Stimulated activated CD8-positive, alpha-beta memory T cell treated with anti-CD3 and anti-CD28 coated beads, Interleukin-2, amount 100 ng/mL, for 48 hours (primary cell): ENCODE data around the gene AHCYL2.
A peak's percentile ranks its signal among the peaks of the same experiment; 100 is the strongest.
"Not testable (repeated sequence)": the region's sequence is repeated elsewhere in the genome, so short reads cannot be mapped to it uniquely, and the experiment has no call there.

Experiments used
- DNase-seq, 2 donors: peaks; one replicate each; pipeline ENCODE4 v3.0.0-alpha.2; 2020; ENCODE audit warnings: low read depth in 2 of 2

Gene AHCYL2

DNA sequence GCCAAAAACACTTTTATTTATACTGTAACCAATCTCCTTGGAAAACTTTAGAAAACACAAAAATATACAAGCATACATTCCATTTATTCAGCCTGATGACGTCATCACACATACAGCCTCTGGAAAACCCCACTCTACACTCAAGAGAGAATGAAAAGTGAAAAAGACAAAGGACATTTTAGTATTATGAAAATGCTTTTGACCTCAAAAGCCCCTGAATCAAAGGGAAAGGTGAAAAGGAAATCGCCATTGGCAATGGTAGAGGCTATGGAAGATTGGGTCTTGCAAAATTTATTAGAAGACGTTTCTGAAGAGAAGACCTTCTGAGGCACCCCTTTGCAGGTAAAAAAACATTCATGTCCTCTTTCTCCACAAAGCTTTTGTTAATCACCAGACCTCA, 126.5 kb downstream of the AHCYL2 start:
- no peak for DNase-seq

DNA sequence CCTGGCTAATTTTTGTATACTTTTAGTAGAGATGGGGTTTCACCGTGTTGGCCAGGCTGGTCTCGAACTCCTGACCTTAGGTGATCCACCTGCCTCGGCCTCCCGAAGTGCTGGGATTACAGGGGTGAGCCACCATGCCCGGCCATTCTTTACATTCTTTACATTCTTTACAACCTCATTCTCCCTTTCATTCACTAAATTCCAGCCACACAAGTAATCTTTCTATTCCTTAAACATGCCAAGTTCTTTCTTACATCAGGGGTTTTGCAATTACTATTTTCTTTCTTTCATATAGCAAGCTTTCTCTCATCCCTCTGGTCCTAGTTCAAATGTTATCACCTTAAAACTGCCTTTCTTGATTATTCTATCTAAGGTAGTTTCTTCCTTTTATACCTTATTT, 128.3 kb downstream of the AHCYL2 start:
- DNase-seq: not testable (repeated sequence)

DNA sequence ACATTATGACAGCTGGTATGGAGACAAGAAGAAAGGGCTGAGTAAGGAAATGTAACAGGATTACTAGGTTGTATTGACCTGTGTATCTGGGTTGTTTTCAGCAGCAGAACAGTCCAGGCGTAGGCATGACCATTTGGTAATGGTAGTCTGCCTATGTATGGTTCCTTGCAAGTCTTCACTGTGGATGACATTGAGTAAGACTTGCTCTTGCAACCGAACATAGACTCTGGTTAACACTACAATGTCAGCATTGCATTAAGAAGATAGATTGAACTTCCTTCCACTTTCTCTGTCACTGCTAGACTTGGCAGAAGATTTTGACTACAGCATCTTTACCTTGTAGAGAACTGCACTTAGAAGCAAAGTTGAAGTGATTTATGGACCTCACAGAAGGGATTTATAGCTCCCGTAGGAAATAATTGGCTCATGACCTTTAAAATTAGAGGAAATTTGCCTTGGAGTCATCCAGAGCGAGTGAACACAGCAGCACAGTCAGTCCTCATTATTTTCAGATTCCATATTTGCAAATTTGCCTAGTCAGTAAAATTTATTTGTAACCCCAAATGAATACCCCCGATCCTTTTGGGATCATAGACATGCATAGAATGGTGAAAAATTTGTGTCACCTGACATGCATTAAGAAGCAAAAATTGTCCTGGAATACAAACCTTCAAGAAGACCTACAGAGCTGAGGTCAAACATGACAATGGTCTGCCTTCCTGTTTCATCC, 129.8 kb downstream of the AHCYL2 start:
- no peak for DNase-seq

DNA sequence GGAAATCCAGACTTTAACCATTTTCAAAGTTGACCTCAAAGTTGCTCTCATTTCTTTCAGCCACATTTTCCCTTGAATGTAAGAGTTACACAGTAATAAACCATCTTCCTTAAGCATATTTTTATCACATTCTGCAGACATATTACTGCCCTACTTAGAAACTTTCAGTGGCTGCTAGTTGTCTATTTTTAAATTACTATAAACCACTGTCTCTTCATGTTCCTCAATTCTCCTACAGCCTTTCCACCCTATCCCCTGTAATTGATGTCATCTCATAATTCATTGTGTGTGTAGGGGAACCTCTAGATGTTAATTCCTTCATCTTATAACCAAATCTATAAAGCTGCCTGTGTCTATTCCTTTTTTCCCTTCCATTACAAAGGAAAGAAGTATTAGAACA, 131.3 kb downstream of the AHCYL2 start:
- DNase-seq: no peak

DNA sequence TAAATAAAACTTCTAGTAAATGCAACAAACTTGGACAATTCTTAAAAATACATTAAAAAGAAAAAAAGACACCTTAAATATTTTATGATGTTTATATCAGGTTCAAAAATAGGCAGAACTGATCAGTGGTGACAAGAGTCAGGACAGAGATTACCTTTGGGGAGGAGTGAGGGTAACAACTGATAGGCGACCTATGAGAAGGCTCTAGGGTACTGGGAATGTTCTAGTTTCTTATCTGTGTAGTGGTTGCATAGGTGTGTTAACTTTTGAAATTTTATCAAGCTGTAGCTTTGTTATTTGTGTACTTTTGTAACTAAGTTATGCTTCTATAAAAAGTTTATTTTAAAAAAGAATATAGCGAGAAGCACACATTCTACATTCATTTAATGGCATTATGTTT, 134.3 kb downstream of the AHCYL2 start:
- DNase-seq: no peak

DNA sequence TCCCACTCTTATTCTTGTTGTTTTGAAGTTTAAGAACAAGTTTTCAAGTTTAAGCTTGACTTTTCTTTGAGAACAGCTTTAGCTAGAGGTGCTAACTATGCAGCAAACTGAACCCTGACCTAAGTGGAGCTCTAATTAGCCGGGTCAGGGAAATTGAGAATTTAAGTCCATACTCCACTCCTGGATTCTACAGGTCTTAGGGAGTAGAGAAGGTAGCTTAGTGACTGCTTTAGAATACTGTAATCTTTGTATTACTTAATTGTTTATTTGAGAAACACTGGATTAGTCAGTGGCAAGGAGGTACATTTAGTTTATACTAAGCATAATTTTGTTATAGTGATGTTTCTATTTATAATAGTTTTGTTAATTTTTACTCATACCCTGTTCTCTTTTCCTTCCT, 134.8 kb downstream of the AHCYL2 start:
- DNase-seq: no peak

DNA sequence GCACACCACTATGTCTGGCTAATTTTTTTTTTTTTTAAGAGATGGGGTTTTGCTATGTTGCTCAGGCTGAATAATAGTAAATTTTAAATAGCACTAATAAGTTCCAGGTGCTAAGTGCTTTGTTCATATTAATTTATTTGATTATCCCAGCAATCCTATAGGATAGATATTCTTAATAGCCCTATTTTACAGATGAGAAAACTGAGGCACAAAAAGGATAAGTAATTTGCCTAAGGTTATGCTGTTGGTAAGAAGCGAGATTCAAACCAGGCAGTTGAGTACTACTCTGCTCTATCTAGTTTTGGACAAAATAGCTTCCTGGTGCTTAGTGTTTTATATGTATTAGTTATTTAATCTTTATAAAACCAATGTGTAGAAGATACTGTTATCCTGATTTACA, 136.9 kb downstream of the AHCYL2 start:
- no peak for DNase-seq

DNA sequence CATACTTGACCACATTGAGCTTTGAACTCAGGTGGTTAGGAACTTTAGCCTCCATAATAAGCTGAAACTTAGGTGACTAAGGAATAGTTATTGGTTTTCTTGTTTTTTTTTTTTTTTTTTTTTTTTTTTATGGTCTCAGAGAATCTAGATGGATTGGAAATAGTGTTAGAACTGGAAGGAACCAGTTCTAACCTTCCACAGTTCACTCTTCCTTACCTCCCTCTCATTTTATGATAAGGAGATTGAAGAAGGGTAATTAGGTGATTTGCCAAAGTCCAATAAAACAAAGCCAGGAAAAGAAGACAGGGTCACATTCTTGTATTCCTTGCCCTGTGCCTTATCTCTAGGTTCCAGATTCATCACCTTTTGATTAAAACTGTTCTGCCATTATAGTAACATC, 137.7 kb downstream of the AHCYL2 start:
- no peak for DNase-seq

DNA sequence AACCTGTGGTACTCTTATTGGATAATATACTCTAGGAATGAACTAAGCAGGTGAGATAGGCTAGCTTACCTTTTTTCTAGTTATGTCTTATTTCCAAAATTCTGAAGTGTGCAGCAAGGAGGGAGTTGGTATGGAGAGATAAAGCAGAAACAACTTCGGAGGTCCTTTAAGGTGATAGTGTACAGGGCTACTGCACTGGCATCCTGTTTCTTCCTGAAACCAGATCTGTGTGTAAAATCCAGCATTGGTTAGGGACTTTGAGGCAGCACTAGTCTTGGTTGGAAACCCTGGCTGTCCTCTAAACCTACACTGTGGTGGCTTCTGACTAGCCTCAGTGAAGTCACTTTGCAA, 142.5 kb downstream of the AHCYL2 start:
- no peak for DNase-seq

DNA sequence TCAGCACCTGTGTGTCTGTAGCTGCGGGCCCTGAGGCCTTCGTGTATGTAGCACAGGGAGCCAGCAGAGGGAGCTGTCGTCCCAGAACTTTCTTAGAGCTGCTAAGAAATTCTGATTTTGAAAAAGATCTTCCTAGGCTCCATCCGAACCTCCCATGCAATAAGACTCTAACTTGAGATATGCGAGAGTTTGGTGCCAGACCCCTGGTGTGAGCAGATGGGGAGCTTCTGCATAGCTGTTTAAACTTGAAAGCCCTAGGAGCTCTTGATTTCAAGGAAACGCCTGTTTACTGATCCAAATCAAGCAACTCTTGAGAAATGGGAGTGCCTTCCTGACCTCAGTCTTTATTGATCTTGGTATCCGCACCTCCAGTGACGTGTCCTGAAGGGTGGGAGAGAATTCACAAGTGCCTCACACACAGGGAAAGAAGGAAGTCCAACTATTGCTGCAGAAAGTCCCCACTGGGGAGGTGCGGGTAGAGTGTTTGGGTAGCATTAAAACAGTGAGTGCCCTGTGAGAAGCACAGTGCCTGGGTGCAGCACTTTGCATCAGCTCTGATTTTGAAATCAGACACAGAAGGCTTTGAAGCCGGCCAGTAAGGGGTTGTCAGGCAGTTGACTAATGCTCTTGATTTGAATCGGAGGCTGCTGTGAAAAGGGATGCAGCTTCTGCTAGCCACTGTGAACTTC, 143.0 kb downstream of the AHCYL2 start:
- DNase-seq: peak; percentile 56 to 71

DNA sequence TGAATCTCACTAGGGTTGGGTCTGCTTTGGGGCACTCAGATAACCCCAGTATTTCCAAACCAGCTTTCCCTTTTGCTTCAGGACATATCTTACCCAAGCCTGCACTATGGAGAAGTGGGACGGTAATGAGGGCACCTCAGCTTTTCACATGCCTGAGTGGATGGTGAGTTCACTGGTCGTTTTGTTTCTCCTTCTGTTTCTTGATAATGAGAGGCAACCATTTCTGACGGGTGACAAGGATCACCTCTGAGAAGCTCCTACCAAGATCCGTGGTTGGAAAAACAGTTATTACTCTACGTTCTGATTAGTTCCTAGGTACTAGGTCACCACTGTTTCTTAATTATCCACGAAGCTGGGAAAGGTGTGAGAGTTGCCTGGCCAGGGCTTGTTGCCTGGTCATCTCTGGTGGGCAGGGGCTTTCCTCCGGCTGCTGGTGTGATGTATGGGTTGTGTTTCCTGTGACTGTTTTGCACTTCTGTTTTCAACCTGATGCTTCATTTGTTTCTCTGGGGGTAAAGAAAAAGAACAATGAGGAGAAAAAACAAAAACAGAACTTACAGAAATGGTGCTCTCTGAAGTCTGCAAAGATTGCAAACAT, 143.7 kb downstream of the AHCYL2 start:
- DNase-seq: peak in 1 of 2 donors; percentile 28

DNA sequence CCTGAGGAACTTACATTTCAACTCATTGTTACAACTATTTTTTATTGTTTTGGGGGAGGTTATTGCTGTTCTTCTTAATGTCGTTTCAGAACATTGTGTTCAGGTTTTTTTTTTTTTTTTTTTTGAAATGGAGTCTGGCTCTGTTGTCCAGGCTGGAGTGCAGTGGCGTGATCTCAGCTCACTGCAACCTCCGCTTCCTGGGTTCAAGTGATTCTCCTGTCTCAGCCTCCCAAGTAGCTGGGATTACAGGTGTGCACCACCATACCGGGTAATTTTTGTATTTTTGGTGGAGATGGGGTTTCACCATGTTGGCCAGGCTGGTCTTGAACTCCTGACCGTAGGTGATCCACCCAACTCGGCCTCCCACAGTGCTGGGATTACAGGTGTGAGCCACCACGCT, 144.6 kb downstream of the AHCYL2 start:
- not testable (repeated sequence) for DNase-seq

DNA sequence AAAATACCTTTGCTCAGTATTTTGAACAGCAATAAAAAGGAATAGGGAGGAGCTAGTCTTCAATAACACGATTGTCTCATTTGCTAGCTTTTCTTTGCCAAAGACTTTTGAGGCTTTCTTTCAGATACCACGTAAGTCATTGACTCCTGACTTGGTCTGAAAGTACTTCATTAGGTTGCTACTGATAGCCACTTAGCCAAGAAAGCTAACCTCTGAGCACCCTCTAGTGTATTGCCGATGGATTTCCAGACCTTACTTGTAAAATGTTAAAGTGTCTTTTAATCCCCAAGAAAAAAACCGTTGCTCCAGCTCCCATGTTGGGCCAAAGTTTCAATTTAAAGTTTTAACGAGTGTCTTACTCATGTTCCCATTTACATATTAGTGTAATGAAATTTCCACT, 146.0 kb downstream of the AHCYL2 start:
- DNase-seq: no peak

DNA sequence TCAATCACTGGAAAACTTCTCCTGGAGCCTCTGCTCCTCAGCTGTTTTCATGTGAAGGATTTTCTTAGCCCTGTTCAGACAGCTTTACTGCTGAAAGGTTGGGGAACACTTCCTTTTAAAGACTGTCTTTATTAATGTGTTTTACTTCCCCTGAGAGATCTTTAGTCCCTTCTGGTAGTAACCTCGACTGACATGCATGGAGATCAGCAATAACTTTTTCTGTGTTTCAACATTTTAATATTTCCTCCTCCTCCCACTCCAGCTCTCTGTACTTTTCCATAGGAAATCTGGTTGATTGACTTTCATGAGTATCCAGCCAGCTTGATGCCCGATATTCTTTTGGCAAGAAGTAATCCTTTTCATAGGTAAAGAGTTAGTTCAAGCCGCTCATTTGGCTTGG, 146.7 kb downstream of the AHCYL2 start:
- DNase-seq: no peak

DNA sequence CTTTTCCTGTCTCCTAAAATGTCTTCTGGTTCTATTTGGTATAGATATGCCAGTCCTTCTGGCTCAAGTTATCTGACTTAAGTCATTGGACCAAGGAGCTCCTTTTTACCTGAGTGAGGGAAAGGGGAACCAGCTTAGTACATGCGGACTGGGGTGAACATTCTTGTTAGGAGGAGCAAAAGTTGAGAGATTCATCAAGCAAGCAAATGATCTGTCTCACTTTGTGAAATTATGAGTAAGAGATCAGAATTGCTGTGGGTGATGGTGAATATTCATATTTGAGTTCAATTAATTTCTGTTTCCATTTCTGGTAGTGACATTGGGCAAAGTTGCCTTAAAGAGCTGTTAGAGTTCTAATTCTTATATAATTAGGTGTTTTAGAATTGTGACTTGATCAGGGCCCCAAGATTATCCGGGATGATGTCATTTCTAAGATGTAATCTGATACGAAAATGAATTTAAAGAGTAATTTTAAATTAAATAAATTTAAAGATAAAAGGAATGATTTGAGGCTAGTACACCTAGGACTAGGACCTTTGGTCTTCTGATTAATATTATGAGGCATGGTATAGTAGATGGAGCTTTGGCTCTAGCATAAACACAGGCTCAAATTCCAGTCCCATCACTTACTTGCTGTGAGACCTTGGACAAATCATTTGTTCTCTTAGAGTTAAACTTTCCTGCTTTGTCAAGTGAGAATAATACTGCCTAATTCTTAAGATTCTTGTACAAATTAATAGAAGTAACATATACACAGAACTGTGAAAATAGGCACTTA, 149.0 kb downstream of the AHCYL2 start:
- no peak for DNase-seq

DNA sequence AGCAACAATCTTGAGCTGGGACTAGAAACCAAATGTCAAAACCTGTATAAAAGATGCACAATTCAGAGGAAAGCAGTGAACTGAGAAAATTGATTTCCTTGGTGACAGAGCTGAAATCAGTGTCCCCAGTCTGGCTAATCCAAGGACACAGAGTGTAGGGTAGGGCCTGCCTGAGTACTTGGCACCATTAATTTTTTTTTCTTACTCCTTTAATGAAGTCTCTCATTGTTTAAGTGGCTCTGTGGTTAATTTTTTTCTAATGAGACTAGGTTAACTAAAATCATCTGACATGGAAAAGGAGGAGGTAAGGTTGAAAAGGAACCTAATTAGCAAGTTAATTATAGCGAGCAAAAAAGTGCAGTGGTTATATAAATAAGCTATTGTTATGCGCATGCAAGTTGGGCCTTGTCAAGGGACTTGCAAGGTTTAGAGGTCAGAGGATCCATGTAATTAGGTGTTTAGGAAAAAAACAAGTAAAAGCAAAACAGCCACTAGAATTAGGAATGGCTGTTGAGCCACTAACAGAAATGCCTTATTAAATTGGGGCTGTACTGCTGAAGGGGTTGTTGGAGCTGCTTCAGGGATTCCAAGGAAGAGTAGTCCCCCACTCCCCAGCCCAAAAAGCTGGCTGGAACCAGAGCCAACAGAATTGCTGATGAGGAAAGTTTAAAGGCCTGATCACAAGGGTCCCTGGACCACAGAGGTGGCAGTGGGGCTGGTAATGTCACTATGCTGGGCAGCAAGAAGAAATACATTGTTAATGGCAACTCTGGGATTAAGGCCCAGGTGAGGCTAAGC, 150.5 kb downstream of the AHCYL2 start:
- no peak for DNase-seq

DNA sequence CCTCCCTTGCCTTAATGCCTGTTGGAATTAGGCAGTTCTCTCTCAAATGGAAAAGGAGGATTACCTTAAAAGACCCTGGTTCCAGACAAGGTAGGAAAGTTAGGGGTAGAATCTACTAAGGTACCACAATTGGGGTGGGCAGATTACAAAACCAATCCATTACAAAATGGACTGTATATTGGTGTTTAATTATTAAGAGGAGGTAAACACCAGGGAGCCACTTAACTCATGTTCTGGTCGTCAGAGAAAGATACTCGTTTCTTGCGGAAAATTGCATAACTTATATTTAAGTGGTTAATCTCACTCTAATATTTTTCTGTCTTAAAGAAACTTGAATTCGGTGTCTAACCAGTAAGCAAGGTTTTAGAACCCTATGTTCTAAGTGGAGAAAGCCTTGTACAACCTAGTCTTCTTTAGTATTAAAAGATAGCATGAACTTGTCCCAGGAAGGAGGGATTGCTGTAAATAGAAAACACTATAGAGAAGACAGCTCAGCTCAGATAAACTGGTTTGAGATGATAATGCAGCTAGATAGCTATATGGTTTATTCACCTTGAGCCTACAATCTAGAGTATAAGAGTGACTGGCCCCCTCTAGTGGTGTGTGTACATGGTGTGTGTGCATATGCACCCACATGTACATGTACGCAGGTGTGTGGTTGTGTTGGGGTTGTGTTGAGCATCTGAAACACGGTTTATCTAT, 151.4 kb downstream of the AHCYL2 start:
- DNase-seq: peak; percentile 29 to 39

DNA sequence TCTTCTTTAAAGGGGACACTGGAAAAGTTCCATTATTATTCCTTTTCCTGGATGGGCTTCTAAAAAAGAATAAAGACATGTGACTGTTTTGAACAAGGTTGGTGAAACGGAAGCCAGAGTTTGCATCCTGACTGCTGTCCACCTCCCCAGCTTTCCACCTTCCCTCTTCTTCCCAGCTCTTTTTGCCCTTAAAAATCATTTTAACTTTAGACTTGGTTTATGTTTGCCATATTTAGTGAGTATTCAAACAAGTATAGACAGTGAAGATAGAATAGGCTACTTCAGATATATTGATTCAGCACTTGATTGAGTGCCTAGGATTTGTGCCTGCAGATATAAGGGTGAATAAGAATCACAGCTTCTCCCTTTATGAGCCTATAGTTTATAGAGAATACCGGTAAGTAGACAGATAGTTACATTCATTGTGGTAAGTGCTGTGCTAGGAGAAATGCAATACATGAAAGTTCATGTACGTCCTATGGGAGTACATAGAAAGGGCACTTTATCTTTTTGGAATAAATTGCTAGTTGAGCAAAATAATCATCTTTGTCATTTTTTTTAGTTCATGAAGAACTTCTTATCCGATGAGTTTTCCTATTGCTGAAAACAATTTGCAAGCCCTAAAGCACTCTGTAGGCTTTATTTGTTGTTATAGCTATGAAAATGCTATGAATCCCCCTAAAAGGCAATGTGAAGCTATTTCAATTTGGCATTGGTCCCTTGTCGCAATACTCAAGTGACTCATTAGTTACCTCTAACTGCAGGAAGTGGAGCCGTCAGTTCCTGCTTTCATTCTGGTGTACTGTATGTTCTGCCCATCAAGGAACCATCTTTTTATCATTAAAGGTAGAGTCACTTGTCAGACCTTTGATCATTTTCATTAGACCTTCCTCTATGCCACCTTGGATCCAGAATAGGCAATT, 152.2 kb downstream of the AHCYL2 start:
- no peak for DNase-seq

DNA sequence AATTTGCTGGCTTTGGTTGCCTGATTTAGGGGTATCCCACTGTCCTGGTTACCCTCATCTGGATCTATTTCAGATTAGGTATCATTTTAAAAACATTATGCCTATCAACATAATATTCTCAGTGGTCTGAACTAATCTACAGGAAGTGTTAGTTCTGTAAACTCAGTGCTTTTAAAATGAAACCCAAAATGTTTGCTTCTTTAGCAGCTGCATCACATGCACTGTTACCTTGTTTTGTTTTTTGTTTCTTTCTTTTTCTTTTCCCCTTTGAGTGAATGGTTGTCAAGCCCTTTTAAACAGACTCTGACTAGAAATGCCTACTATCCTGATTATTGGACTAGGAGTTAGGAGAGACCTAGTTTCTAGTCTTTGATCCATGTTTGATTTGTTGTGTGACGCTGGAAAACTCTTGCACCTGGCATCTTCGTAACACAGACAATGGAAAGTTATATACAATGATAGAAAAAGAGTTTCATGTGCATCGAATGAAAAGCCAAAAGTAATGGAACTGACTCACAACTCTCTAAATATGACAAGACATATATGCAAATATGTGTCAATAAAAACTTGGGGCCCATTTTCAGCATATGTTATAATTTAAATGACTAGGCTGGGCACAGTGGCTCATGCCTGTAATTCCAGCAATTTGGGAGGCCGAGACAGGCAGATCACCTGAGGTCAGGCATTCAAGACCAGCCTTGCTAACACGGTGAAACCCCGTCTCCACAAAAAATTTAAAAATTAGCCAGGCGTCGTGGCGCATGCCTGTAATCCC, 157.1 kb downstream of the AHCYL2 start:
- no peak for DNase-seq
